Measurements from ENCODE around the gene CD300LF. TPM values are rescaled to one million over a fixed set of nuclear protein-coding genes. Genes with fewer than 3 reads are reported as not detected.

CD300LF gene
- total RNA-seq (not detected), polyA plus RNA-seq (not detected)

DNA sequence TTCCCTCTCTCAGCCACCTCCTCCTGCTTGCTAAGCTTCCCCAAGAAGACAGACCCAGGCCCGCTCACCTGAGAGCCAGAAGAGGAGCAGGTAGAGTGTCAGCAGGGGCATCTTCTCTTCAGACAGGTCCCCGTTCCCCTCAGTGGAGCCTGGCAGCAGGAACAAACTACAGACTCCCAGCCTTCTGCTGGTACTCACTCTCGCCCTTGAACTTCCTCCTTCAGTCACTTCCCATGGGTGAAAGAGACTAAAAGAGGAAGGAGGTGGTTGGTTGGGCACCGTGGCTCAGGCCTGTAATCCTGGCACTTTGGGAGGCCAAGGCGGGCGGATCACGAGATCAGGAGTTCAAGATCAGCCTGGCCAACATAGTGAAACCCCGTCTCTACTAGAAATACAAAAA is at the start of gene CD300LF:
CD300LF (minus strand) TSS at position 168 of the 400 bp plus-strand sequence; CDS start at position 111, 57 bp downstream.
- Histone ChIP-seq H3K27ac (ENCODE audit: low read depth, low read length) (no peak within 1 kb of the TSS), H3K4me1 (ENCODE audit: insufficient read depth, low read length) (no peaks in the 10 kb centered on the region), H3K9me3 (ENCODE audit: low read length) (no peaks in the 10 kb centered on the region), H3K36me3 (ENCODE audit: insufficient read depth, low read length) (no peaks in the 10 kb centered on the region), H3K4me3 (ENCODE audit: low read length) (no peak within 1 kb of the TSS), H3K27me3 (ENCODE audit: insufficient read depth, low read length, poor library complexity, severe bottlenecking) (peaks cover 5% of the 10 kb centered on the region)
- POLR2A ChIA-PET: no interaction called here
- Mint-ChIP-seq H3K9me3 (no peaks in the 10 kb centered on the region), H3K27ac (peak within 1 kb of the TSS in 2 of 8 donors; percentile 49 to 61), H3K36me3 (no peaks in the 10 kb centered on the region), H3K4me3 (no peak within 1 kb of the TSS), H3K27me3 (peaks cover 7 to 19% of the 10 kb centered on the region in 2 donors), H3K4me1 (peaks cover 9 to 13% (median 11%) of the 10 kb centered on the region in 3 donors)
- no peak for DNase-seq
- CTCF ChIA-PET: interaction anchor here (2.1 kb wide), 1 partner anchor 24 kb away, joined by 7 read pairs; the partner anchor contains the start of gene RAB37

DNA sequence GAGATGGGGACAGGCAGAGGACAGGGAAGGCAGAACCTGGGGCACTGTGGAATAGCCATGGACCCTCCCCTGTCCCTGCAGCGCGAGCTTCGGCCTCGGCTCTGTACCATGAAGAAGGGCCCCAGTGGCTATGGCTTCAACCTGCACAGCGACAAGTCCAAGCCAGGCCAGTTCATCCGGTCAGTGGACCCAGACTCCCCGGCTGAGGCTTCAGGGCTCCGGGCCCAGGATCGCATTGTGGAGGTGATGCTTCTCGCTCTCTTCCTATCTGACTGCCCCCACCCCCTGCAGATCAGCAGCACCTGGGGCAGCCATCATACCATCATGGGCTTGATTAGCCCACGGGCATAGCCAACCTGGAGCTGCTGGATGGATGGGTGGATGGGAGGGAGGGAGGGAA is 49.2 kb upstream of the CD300LF start:
- Mint-ChIP-seq H3K4me3 (no peak overlapping the region), H3K36me3 (peaks cover 0 to 54% (median 5%) of the 10 kb centered on the region in 3 donors), H3K27ac (peak overlapping the region in 3 of 8 donors; percentile 29 to 86 (median 68)), H3K27me3 (no peaks in the 10 kb centered on the region), H3K4me1 (peaks cover 57 to 77% (median 60%) of the 10 kb centered on the region in 3 donors), H3K9me3 (no peaks in the 10 kb centered on the region)
- H3K27ac ChIP-seq (ENCODE audit: low read depth, low read length): no peak overlapping the region
- ChIA-PET POLR2A (interaction anchor here (1.2 to 2.7 kb wide), 2 partner anchors 12 to 15 kb away, joined by 5 to 16 read pairs; no protein-coding TSS in a partner anchor), CTCF (interaction anchor here (1.2 to 15.2 kb wide), 6 partner anchors 13 to 383 kb away, joined by 3 to 214 read pairs (median 18); partner anchors contain the start of genes NAT9 and RAB37)
- H3K4me1 ChIP-seq (ENCODE audit: insufficient read depth, low read length): peaks cover 66% of the 10 kb centered on the region
- DNase-seq: no peak
- peaks cover 22% of the 10 kb centered on the region for H3K36me3 ChIP-seq (ENCODE audit: insufficient read depth, low read length)
- no peak overlapping the region for H3K4me3 ChIP-seq (ENCODE audit: low read length)
- no peaks in the 10 kb centered on the region for H3K9me3 ChIP-seq (ENCODE audit: low read length)
- no peaks in the 10 kb centered on the region for H3K27me3 ChIP-seq (ENCODE audit: insufficient read depth, low read length, poor library complexity, severe bottlenecking)

DNA sequence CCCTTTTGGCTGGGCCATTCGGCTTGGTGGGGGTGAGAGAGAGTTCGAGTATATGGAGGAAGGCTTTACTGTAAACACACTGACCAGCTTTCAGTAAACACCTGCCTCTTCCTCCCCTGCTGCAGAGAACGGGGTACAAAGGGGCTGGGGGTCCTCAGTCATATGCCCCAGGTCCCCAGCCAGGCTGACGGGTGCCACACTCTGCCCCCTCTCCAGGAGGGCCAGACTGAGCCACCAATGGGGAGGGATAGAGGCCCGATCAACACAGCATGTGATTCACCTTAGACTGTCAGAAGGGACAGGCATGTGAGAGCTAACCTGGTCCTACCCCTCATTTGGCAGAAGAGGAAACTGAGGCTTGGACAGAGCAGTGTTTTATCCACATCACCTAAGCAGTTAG is 48.7 kb upstream of the CD300LF start:
- Histone ChIP-seq H3K4me1 (ENCODE audit: insufficient read depth, low read length) (peaks cover 71% of the 10 kb centered on the region), H3K9me3 (ENCODE audit: low read length) (no peaks in the 10 kb centered on the region), H3K36me3 (ENCODE audit: insufficient read depth, low read length) (peaks cover 20% of the 10 kb centered on the region), H3K4me3 (ENCODE audit: low read length) (no peak overlapping the region), H3K27ac (ENCODE audit: low read depth, low read length) (no peak overlapping the region), H3K27me3 (ENCODE audit: insufficient read depth, low read length, poor library complexity, severe bottlenecking) (no peaks in the 10 kb centered on the region)
- no peaks in the 10 kb centered on the region for H3K9me3 Mint-ChIP-seq
- no peak for DNase-seq
- peak overlapping the region in 5 of 7 donors; percentile 24 to 82 (median 37) for H3K4me3 Mint-ChIP-seq
- no peaks in the 10 kb centered on the region for H3K27me3 Mint-ChIP-seq
- ChIA-PET CTCF (interaction anchor here (1.2 to 15.2 kb wide), 6 partner anchors 12 to 382 kb away, joined by 3 to 214 read pairs (median 18); partner anchors contain the start of genes NAT9 and RAB37), POLR2A (interaction anchor here (1.0 to 2.7 kb wide), 3 partner anchors 11 to 25 kb away, joined by 3 to 16 read pairs (median 5); no protein-coding TSS in a partner anchor)
- H3K27ac Mint-ChIP-seq: peak overlapping the region in 7 of 8 donors; percentile 32 to 93 (median 75)
- H3K4me1 Mint-ChIP-seq: peaks cover 62 to 79% (median 63%) of the 10 kb centered on the region in 3 donors
- peaks cover 0 to 56% (median 5%) of the 10 kb centered on the region in 3 donors for H3K36me3 Mint-ChIP-seq

DNA sequence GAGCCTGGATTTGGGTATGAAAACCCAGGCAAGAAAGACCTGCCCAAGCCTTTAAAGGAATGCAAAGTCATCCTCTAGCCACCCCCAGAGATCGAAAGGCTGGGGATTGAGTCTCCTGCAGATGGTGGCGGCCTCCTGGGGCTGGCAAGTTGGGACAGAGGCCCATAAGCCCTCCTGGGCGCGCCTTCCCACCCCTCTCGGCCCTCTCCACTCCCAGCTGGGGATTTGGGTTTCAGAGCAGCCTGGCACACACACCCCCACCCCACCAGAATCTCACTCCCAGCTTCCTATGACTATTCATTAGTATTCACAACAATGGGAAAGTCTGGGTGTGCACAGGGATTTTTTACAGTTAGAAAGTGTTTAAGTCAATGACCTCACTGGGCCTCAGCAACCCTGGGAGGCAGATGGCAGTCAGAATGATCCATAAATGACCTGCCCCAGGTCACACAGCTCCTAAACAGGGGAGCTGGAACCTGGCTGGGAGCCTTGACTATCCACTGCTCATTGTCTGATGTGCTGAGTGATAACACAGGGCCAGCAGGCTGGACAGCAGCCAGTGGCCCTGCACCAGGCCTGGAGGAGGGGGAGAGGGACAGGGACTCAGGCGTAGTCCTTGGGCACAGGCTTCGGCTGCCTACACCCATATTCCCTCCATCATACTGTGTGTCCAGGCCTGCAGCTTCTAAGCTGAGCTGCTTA is 47.8 kb upstream of the CD300LF start:
- Histone ChIP-seq H3K27ac (ENCODE audit: low read depth, low read length) (peak overlapping the region; percentile 39), H3K4me3 (ENCODE audit: low read length) (no peak overlapping the region), H3K36me3 (ENCODE audit: insufficient read depth, low read length) (peaks cover 14% of the 10 kb centered on the region), H3K4me1 (ENCODE audit: insufficient read depth, low read length) (peaks cover 79% of the 10 kb centered on the region), H3K27me3 (ENCODE audit: insufficient read depth, low read length, poor library complexity, severe bottlenecking) (no peaks in the 10 kb centered on the region), H3K9me3 (ENCODE audit: low read length) (no peaks in the 10 kb centered on the region)
- H3K4me1 Mint-ChIP-seq: peaks cover 60 to 78% (median 64%) of the 10 kb centered on the region in 3 donors
- POLR2A ChIA-PET: interaction anchor here (0.7 to 3.2 kb wide), 8 partner anchors 9 to 24 kb away, joined by 3 to 38 read pairs (median 7); partner anchors contain the start of gene NHERF1
- peak overlapping the region; percentile 63 to 91 (median 75) for H3K27ac Mint-ChIP-seq
- no peaks in the 10 kb centered on the region for H3K9me3 Mint-ChIP-seq
- H3K36me3 Mint-ChIP-seq: peaks cover 0 to 50% (median 3%) of the 10 kb centered on the region in 3 donors
- H3K27me3 Mint-ChIP-seq: no peaks in the 10 kb centered on the region
- DNase-seq: no peak
- H3K4me3 Mint-ChIP-seq: peak overlapping the region in 6 of 7 donors; percentile 54 to 85 (median 71)
- CTCF ChIA-PET: interaction anchor here (1.2 to 15.2 kb wide), 9 partner anchors 7 to 381 kb away, joined by 3 to 214 read pairs (median 31); partner anchors contain the start of genes NAT9, NHERF1 and RAB37

DNA sequence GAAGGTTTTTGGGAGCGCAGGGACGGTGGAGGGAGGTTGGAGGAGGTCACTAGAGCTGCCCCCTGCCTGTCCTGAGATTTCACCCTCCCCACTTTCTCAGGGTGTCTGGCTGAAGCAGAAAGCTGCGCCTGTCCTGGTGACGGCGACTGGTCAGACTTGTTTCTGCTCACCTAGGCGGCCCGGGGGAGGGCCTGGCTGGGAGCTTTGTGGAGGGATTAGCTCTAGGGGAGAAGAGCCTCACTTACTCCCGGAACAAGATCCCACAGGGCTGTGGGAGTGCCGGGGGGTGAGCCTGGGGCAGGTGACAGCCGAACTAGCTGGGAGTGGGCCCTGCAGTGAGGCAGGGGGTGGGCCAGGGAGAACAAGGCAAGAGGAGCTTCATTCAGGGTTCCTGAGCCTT is 47.2 kb upstream of the CD300LF start:
- CTCF ChIA-PET: interaction anchor here (0.8 to 15.2 kb wide), 8 partner anchors 8 to 105 kb away, joined by 4 to 214 read pairs (median 37); partner anchors contain the start of genes NAT9, NHERF1 and RAB37
- Histone ChIP-seq H3K27me3 (ENCODE audit: insufficient read depth, low read length, poor library complexity, severe bottlenecking) (no peaks in the 10 kb centered on the region), H3K27ac (ENCODE audit: low read depth, low read length) (no peak overlapping the region), H3K4me1 (ENCODE audit: insufficient read depth, low read length) (peaks cover 85% of the 10 kb centered on the region), H3K9me3 (ENCODE audit: low read length) (no peaks in the 10 kb centered on the region), H3K4me3 (ENCODE audit: low read length) (peak overlapping the region; percentile 57), H3K36me3 (ENCODE audit: insufficient read depth, low read length) (peaks cover 14% of the 10 kb centered on the region)
- POLR2A ChIA-PET: interaction anchor here (0.7 to 3.2 kb wide), 8 partner anchors 10 to 102 kb away, joined by 3 to 38 read pairs (median 6); partner anchors contain the start of gene NHERF1
- Mint-ChIP-seq H3K4me1 (peaks cover 67 to 84% (median 69%) of the 10 kb centered on the region in 3 donors), H3K9me3 (no peaks in the 10 kb centered on the region), H3K4me3 (peak overlapping the region; percentile 55 to 90 (median 85)), H3K27ac (peak overlapping the region; percentile 81 to 95 (median 90)), H3K27me3 (no peaks in the 10 kb centered on the region), H3K36me3 (peaks cover 0 to 51% (median 3%) of the 10 kb centered on the region in 3 donors)
- DNase-seq: no peak

DNA sequence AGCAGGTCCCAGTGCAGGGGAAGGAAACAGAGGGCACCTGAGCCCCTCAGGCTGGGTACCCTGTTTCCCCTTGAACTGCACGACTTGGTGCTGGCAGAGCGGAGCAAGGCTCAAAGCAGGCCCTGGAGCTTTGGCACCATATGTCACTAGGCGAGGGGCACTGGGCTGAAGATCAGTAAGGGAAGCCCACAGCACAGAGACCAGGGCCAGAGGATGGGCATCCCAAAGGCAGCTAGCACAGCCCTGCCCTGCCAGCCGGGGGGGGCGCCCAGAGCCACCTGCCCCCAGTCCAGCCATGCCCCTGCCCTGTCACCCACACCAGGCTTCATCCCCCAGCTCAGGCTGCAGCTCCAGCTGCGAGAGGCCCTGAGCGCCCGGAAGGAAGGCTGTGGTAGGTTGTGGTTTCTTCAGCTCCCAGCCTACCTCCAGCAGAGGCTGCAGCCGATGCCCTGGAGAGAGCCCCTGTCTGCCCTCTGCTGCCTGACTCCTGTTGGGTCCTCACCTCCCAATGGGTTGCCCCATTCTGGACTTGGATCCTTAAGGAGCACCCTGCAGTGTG is 46.6 kb upstream of the CD300LF start:
- no peaks in the 10 kb centered on the region for H3K27me3 ChIP-seq (ENCODE audit: insufficient read depth, low read length, poor library complexity, severe bottlenecking)
- H3K4me1 ChIP-seq (ENCODE audit: insufficient read depth, low read length): peaks cover 91% of the 10 kb centered on the region
- H3K27me3 Mint-ChIP-seq: no peaks in the 10 kb centered on the region
- H3K4me3 Mint-ChIP-seq: peak overlapping the region; percentile 55 to 90 (median 85)
- H3K27ac Mint-ChIP-seq: peak overlapping the region; percentile 81 to 96 (median 90)
- H3K27ac ChIP-seq (ENCODE audit: low read depth, low read length): no peak overlapping the region
- H3K9me3 ChIP-seq (ENCODE audit: low read length): no peaks in the 10 kb centered on the region
- H3K4me1 Mint-ChIP-seq: peaks cover 73 to 87% (median 73%) of the 10 kb centered on the region in 3 donors
- ChIA-PET POLR2A (interaction anchor here (1.2 to 3.2 kb wide), 7 partner anchors 9 to 102 kb away, joined by 3 to 38 read pairs (median 7); partner anchors contain the start of gene NHERF1), CTCF (interaction anchor here (0.7 to 15.2 kb wide), 12 partner anchors 8 to 112 kb away, joined by 3 to 214 read pairs (median 4); partner anchors contain the start of genes NAT9, NHERF1 and RAB37)
- H3K4me3 ChIP-seq (ENCODE audit: low read length): peak overlapping the region; percentile 57
- peaks cover 14% of the 10 kb centered on the region for H3K36me3 ChIP-seq (ENCODE audit: insufficient read depth, low read length)
- peak; percentile 46 to 77 (median 59) for DNase-seq
- H3K9me3 Mint-ChIP-seq: no peaks in the 10 kb centered on the region
- H3K36me3 Mint-ChIP-seq: peaks cover 0 to 49% (median 3%) of the 10 kb centered on the region in 3 donors

DNA sequence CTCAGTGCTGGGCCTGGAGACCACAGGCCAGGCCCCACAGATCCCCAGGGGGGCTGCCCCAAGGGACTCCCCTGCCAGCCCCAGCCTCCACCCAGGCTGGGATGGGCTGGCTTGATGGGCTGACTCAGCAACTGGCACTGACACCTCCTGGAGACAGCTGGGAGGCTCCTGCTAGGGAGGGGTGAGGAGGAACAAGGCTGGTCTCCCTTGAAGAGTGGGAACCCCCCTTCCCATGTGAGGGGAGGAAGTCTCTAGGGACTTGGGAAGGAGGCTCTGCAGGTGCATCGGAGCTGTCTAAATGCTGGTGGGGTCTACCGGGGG is 46.1 kb upstream of the CD300LF start:
- H3K36me3 Mint-ChIP-seq: peaks cover 0 to 45% (median 3%) of the 10 kb centered on the region in 3 donors
- peaks cover 74 to 88% (median 78%) of the 10 kb centered on the region in 3 donors for H3K4me1 Mint-ChIP-seq
- ChIA-PET POLR2A (interaction anchor here (1.3 to 3.2 kb wide), 6 partner anchors 9 to 103 kb away, joined by 3 to 38 read pairs (median 8); partner anchors contain the start of gene NHERF1), CTCF (interaction anchor here (0.7 to 15.2 kb wide), 11 partner anchors 8 to 111 kb away, joined by 3 to 214 read pairs (median 5); partner anchors contain the start of genes NAT9, NHERF1 and RAB37)
- H3K27me3 ChIP-seq (ENCODE audit: insufficient read depth, low read length, poor library complexity, severe bottlenecking): no peaks in the 10 kb centered on the region
- DNase-seq: no peak
- peaks cover 96% of the 10 kb centered on the region for H3K4me1 ChIP-seq (ENCODE audit: insufficient read depth, low read length)
- peaks cover 14% of the 10 kb centered on the region for H3K36me3 ChIP-seq (ENCODE audit: insufficient read depth, low read length)
- H3K27ac Mint-ChIP-seq: peak overlapping the region; percentile 76 to 96 (median 90)
- peak overlapping the region; percentile 20 for H3K27ac ChIP-seq (ENCODE audit: low read depth, low read length)
- no peaks in the 10 kb centered on the region for H3K27me3 Mint-ChIP-seq
- H3K4me3 Mint-ChIP-seq: peak overlapping the region; percentile 62 to 90 (median 85)
- H3K9me3 Mint-ChIP-seq: no peaks in the 10 kb centered on the region
- H3K4me3 ChIP-seq (ENCODE audit: low read length): peak overlapping the region; percentile 57
- no peaks in the 10 kb centered on the region for H3K9me3 ChIP-seq (ENCODE audit: low read length)

All from CD8-positive, alpha-beta memory T cell (primary cell).